Posterior cingulate gyrus (tissue), 11 donors: Measurements from ENCODE around the gene GADD45GIP1.
A peak's percentile ranks its signal among the peaks of the same experiment; 100 is the strongest.

Experiments used
- DNase-seq, 10 donors: peaks; one replicate each; pipeline versions ENCODE4 v3.0.0 to v3.0.0-alpha.2; 2020 to 2021; ENCODE audit warnings: mixed read lengths in 3 of 10
- intact Hi-C: fragments of 100-400 bp; cut with DNase I; formaldehyde crosslinking; loops from one replicate; pipeline ENCODE4 v1.15.1; 2023

Gene GADD45GIP1

DNA sequence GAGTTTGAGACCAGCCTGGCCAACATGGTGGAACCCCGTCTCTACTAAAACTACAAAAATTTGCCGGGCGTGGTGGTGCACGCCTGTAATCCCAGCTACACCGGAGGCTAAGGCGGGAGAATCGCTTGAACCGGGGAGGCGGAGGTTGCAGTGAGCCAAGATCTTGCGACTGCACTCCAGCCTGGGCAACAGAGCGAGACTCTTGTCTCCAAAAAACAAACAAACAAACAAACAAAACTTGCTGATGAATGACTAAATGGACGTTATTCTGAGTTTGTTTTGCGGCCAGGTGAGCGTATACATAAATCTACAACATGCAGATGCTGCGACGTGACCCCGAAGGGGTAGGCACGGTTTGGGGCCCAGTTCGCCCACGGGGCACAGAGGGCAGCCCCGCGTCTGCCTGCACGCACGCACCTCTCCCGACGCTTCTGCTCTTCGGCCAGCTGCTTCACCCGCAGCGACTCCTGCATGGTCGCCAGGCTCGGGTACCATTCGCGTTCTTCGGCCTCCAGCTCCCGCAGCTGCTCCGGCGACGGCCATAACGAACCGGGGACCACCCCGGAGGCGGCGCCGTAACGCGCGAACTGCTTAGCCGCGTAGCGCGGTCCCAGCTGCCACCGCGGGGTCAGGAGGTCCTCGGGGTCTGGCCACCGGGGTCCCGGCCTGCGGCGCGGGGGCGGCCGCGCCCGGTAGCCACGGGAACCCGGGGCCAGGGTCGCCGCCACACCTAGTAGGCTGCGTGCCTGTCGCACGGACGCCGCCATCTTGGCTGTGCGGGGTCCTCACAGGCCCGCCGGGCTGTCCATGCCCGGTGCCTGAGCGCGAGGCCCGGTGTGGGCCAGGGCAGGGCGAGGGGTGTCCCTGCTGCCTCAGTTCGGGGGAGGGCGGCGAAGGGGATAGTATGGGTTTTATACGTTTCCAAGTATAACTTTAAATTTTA, at the start of gene GADD45GIP1:
Gene GADD45GIP1 (minus strand): TSS at position 778 of the 943 bp plus-strand sequence. CDS start 11 bp downstream, at position 767.
- intact Hi-C loops, result no loop called here
- peak; percentile 52 to 97 (median 74) for DNase-seq

DNA sequence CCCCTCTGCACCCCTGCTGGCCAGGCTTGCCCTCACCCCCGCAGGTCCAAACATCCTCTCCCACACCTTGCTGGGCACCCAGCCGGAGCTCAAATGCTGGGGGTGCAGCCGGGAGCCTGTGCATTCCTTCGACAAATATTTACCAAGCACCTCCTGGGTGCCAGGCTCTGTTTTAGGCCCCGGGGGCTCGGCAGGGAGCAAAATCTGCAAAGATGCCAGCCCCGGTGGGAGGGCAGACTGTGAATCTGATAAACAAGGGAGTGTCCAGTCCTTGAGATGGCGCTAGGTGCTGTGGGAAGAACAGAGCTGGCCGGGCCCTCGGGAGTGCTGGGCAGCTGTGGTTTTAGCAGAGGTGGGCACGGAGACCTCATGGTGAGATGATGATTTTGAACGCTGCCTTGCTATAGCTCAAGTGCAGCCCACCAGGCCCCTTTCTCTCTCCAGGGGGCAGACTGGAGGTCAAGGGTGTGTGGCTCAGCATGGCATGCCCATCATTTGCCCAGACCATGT, 48.9 kb upstream of the GADD45GIP1 start:
- intact Hi-C loops, result no loop called here

DNA sequence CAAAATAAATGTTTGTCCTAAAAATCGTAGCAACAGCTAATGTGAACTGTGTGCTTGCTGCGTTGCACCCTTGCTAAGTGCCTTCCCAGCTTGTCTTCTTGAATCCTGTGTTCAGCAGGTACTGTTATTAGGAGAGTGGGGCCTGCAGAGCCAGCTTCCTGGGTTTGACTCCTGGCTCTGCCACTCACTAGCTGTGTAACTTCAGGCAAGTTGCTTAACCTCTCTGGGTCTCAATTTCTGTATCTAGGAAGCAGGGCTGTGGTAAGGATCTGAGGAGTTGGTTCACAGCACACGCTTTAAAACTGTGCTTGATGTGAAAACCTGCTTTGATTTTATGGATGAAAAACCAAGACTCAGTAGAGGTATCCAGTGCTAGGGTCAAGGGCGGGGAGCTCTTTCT, 48.2 kb upstream of the GADD45GIP1 start:
- DNase-seq, result peak in 1 of 10 donors; percentile 20
- intact Hi-C loops, result no loop called here

More for the DNA sequence above, 48.9 kb upstream of the GADD45GIP1 start:
- peak in 2 of 10 donors; percentile 66 to 84 for DNase-seq

DNA sequence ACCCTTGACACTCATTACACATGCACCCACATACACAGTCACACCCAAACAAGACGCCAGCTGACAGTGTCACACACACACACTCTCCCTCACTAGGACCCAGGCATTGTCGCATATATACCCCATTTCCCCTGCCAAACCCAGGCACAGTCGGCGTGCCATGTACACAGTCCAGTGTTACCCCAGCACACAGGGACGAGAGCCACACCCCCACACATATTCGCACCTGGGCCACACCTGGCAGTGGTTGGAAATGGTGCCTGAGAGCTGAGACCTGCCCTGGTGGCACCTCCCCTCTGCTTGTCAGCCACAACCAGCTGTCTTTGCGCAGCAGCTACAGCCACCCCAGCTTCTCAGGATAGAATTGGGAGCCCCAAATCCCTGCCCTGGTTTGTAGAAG, 47.2 kb upstream of the GADD45GIP1 start:
- intact Hi-C loops, result no loop called here
- DNase-seq, result no peak

GRCh38 chr19:13003081-13003480, 46.1 kb upstream of the GADD45GIP1 start:
- DNase-seq, result peak in 1 of 10 donors; percentile 29
- intact Hi-C loops, result loop anchor here (2.0 kb wide), 2 partner anchors 20 to 28 kb away; no protein-coding TSS in a partner anchor

DNA sequence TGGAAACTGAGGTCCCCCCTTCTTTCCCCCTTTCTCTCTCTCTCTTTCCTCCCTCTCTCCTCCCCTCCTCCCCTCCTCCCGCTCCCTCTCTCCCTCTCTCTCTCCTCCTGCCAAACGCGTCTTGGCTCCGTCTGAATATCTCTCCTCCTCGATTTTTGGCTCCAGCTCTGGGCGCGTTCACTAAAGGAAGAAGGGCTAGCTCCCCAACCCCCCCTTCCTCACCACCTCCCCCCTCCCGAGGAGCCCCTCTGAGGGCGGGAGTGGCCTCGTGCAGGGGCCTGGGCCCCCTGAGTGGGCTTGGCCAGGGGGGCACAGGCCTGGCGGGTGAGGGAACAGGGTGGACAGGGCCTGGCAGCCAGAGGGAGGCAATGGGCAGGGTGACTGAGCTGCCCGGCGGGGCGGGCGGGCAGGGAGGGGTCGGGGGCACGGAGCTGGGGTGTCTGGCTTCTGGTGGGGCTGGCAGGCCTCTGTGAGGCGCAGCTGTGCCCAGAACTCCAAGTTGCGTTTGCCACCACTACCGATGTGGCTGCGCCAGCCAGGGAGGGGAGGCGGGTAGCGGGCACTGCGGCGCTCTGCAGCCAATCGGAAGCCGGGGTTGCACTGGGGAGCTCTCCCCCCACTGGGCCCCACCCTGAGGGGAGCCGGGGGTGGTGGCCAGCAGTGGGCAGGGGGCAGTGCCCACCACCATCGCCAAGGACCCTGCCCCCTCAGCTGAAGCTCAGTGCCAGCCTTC, 45.3 kb upstream of the GADD45GIP1 start:
- intact Hi-C loops, result loop anchor here (2.0 kb wide), 2 partner anchors 20 to 28 kb away; no protein-coding TSS in a partner anchor
- peak; percentile 84 to 99 (median 91) for DNase-seq

DNA sequence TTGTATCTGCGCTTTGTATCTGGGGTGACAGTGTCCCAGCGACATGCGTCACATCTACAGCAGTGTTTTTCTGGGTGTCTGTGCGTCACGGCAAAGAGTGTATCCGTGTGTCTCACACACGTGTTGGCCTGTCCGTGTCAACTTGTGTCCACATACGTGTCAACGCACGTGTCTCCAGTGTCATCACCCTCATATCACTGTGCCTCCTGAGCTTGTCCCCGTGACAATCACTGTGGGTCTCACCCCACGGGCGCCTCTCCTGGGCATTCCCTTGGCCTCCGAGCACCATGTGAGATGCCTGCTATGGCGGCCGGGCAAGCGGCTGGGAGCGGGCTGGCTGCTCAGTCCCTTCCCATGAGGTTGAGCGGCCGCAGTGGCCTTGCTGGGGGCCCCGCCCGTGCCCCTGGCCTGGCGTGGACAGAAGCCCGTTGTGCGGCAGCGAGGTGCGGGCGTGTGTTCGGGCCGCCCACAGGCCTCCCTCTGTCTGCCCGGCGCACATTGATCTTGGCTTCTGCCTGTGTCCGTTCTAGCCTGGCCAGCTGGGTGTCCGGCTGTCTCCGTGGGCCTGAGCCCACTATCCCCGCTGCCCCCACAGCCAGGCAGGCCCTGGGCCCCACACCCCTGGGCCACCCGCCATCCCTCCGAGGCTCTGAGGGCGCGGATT, 44.6 kb upstream of the GADD45GIP1 start:
- intact Hi-C loops, result loop anchor here (2.0 kb wide), 2 partner anchors 21 to 29 kb away; no protein-coding TSS in a partner anchor
- DNase-seq, result peak in 9 of 10 donors; percentile 66 to 97 (median 77)

- DNase-seq, result peak in 1 of 10 donors; percentile 28
- intact Hi-C loops, result no loop called here
Observed at GRCh38 chr19:13001166-13001501, 44.1 kb upstream of the GADD45GIP1 start.

DNA sequence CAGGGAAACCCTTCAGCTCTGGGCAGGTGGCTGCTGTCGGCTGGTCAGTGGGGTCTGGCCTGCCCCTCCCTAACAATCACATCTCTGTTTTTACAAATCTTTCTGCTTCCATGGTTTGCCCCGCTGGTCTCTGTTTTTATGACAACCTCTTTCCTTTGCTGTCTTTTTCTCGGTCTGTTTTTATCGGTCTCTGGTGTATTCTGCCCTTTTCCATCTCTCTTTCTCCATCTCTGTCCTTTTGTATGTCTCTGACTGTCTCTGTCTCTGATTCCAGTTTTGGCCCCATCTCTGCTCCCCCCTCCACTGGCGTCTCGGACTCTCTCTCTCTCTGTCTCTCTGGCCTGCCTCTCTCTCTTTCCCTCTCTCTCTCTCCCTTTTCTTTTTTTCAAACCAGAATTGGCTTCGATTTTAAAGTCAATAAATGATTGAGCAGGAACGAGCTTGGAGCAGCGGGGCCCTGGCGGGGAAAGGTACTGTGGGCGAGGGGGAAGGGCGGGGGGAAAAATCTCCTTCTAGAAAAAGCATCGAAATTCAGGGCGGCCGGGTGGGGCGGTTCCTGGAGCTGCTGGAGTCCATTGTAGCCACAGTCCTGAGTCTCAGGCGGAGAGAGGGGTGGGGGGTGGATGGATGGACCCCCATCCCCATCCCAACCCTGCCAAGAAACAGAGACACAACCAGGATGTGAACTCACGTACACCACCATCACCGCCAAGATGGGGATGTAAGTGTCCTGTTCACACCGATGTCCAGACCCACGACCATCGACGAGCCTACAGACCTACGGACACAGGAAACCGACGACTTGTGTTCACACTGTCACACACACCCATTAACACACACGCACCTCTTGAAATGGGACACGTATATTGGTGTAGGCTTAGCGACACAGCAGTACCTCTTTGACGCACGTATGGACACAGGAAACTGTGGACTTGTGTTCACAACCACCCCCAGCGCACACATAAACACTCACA, 41.2 kb upstream of the GADD45GIP1 start:
- intact Hi-C loops, result no loop called here
- DNase-seq, result no peak

DNA sequence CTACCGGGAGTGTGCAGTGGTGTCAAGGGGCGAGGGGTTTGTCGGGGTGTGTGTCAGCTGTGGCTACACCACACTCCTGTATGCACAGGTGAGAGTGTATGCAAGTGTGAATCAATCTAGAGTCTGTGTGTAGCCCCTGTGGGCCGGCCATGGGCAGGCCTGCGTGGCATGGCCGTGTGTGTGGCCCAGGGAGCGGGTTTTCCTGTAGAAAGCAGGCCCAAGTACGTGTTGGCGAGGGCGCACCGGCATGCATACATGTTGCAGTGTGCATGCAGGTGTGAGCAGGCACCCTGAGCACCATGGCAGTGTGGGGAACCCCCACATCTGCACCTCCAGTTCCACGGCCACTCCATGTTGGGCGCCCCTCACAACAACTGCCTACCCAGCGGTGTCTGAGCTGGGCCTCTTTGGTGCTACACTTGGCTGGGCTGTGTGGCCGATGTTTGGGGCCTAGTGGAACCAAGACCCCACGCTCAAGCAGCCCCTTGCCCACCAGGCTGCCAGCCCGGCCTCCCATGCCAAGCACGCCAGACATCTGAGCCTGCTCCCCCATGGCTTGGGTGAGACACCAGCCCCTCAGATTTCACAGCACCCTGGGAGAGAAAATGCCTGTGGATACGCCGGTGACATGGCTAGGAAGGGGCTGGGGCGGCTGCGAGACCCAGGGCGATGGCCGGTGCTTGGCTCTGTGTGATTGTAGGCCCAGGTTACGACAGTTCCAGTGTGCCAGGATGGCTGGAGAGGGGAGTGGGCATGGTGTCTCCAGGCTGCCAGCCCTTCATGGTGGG, 40.4 kb upstream of the GADD45GIP1 start:
- DNase-seq, result peak in 1 of 10 donors; percentile 19
- intact Hi-C loops, result no loop called here

- intact Hi-C loops, result no loop called here
- DNase-seq, result peak in 3 of 10 donors; percentile 33 to 69 (median 41)
Observed at GRCh38 chr19:12996406-12997094, 39.5 kb upstream of the GADD45GIP1 start.

- intact Hi-C loops, result no loop called here
- peak in 2 of 10 donors; percentile 45 to 55 for DNase-seq
Observed at GRCh38 chr19:12995596-12996405, 38.8 kb upstream of the GADD45GIP1 start.

GRCh38 chr19:12994701-12995595, 37.9 kb upstream of the GADD45GIP1 start, which contains the start of gene NFIX:
TSS of gene NFIX (plus strand) at chr19:12995475. CDS start at chr19:12995838, 363 bp downstream.
- intact Hi-C loops, result no loop called here
- DNase-seq, result peak in 4 of 10 donors; percentile 38 to 94 (median 56)

DNA sequence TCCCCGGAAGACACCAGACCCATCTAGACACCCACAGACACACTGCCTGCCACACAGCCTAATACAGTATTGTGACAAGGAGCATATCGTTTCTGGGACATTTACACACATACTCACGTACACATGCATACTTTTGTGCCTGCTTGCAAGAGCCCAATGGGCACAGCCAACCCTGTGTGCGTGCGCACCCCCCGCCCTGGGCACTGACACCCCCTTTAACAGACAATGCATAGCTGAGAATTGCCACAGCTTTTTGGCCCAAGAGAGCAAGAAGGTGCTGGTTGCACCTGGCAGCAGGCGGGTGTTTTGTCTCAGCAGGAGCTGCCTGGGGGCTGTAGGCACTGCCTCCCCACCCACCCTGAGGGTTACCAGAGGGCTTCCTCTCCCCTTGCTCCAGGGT, 36.5 kb upstream of the GADD45GIP1 start:
- intact Hi-C loops, result no loop called here
- DNase-seq, result no peak

DNA sequence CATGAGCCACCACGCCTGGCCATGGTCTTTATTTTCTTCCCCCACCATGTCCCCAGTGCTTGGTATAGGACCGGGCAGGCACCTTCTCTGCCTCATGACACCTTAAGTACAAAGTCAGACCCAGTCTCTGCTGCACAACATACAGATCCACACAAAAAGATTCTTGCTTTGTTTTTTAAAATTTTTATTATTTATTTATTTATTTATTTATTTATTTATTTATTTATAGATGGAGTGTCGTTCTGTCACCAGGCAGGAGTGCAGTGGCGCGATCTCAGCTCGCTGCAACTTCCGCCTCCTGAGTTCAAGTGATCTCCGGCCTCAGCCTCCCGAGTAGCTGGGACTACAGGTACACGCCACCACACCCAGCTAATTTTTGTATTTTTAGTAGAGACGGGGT, 35.7 kb upstream of the GADD45GIP1 start:
- intact Hi-C loops, result no loop called here
- no peak for DNase-seq

DNA sequence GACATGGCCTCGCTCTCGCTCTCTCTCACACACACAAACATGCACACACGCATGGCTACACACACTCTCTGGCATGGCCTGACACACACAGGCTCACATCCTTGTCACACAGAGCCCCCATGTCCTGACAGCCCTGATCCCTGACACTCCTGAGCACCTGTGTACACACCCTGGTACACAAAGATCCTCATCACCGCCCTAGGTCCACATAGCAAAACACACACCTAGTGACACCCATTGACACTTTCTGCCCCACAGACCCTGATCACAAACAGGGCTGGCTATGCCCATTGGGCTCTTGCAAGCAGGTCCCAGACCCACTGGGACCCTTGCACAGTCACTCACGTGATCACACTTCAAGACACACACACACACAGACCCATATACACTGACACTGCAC, 34.3 kb upstream of the GADD45GIP1 start:
- no peak for DNase-seq
- intact Hi-C loops, result no loop called here
